ENCODE data around the gene CENPC. TPM values are rescaled to one million over a fixed set of nuclear protein-coding genes. Genes with fewer than 3 reads are reported as not detected.

Gene CENPC
- total and polyA plus RNA-seq, 12 donors: 2.3 to 12.9 (median 10.6) TPM

DNA sequence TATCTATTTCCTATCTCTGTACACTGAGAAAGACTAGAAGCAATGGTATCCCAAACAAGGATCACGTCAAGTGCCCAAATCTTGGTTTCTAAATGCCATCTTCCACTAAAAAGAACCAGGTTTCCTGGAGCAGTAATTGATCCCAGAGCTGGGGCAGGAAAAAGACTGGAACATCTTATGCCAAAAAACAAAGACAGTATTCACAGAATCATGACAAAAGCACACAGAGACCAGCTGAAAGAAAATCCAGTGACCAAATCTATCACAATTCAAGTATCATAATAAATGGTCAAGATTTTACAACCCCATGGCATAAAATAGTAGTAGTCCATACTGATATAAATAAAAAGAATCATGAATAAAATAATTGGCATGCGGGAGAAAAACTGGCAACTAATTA, 44.9 kb downstream of the CENPC start:
- 95% methylated on average over 2 of the region's 2 CpGs for WGBS, 2 donors
- ATAC-seq (no peak), DNase-seq (no peak)
- Histone ChIP-seq H3K27me3 (no peaks in the 10 kb centered on the region), H3K27ac (no peak overlapping the region), H3K4me3 (no peak overlapping the region), H3K4me1 (no peaks in the 10 kb centered on the region), H3K9me3 (no peaks in the 10 kb centered on the region), H3K36me3 (peaks cover 0 to 92% (median 7%) of the 10 kb centered on the region in 9 donors)
- intact Hi-C loops (cut with DNase I): no loop called here
- TF ChIP-seq, protein P1, sequence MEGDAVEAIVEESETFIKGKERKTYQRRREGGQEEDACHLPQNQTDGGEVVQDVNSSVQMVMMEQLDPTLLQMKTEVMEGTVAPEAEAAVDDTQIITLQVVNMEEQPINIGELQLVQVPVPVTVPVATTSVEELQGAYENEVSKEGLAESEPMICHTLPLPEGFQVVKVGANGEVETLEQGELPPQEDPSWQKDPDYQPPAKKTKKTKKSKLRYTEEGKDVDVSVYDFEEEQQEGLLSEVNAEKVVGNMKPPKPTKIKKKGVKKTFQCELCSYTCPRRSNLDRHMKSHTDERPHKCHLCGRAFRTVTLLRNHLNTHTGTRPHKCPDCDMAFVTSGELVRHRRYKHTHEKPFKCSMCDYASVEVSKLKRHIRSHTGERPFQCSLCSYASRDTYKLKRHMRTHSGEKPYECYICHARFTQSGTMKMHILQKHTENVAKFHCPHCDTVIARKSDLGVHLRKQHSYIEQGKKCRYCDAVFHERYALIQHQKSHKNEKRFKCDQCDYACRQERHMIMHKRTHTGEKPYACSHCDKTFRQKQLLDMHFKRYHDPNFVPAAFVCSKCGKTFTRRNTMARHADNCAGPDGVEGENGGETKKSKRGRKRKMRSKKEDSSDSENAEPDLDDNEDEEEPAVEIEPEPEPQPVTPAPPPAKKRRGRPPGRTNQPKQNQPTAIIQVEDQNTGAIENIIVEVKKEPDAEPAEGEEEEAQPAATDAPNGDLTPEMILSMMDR (IDR thresholded peaks at IDR 0.05): no peak

DNA sequence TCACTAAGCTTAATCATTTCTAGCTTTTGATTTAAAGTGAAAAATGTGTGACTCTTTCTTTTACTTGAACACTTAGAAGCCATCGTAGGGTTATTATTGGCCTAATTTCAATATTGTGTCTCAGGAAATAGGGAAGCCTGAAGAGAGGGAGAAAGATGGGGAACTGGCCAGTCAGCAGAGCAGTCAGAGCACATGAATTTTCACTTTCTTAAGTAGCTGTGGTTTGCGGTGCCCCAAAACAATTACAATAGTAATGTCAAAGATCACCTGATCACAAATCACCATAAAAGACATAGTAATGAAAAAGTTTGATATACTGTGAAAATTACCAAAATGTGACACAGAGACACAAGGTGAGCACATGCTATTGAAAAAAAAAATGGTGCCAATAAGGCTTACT, 45.5 kb downstream of the CENPC start:
- H3K27me3 ChIP-seq: no peaks in the 10 kb centered on the region
- DNase-seq (no peak), ATAC-seq (no peak)
- TF ChIP-seq, protein P1 (IDR thresholded peaks at IDR 0.05): no peak
- no peaks in the 10 kb centered on the region for H3K9me3 ChIP-seq
- peaks cover 0 to 92% (median 7%) of the 10 kb centered on the region in 9 donors for H3K36me3 ChIP-seq
- H3K27ac ChIP-seq: no peak overlapping the region
- H3K4me1 ChIP-seq: no peaks in the 10 kb centered on the region
- intact Hi-C loops (cut with DNase I): no loop called here
- 82 to 87% methylated on average over 2 of the region's 2 CpGs for WGBS, 2 donors
- H3K4me3 ChIP-seq: no peak overlapping the region

DNA sequence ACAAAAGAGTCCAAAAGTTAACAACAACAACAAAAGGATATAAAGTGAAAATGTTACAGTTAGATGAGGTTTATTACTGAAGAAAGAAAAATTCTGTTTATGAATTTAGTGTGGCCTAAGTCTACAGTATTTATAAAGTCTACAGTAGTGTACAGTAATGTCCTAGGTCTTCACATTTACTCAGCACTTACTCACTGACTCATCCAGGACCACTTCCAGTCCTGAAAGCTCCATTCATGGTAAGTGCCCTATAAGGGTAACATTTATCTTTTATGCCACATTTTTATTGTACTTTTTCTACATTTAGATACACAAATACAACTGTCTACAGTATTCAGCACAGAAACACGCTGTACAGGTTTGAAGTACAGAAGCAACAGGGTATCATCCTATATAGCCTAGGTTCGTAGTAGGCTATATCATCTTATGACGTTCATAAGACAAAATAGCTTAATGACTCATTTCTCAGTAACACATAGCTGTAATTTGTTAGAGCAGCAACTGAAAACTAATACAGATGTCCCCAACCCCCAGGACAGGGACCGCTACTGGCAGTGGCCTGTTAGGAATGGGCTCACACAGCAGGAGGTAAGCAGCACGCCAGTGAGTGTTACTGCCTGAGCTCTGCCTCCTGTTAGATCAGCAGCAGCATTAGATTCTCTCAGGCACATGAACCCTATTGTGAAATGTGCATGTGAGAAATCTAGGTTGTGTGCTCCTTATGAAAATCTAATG, 61.3 kb downstream of the CENPC start:
- H3K9me3 ChIP-seq: peaks cover 0 to 35% (median 0%) of the 10 kb centered on the region in 11 donors
- ATAC-seq (no peak), DNase-seq (no peak)
- H3K4me3 ChIP-seq: no peak overlapping the region
- 94% methylated on average over 5 of the region's 5 CpGs for whole genome bisulfite sequencing, 2 donors
- peaks cover 0 to 97% (median 15%) of the 10 kb centered on the region in 9 donors for H3K36me3 ChIP-seq
- intact Hi-C loops (cut with DNase I): no loop called here
- H3K27ac ChIP-seq: no peak overlapping the region
- H3K27me3 ChIP-seq: no peaks in the 10 kb centered on the region
- H3K4me1 ChIP-seq: no peaks in the 10 kb centered on the region
- TF ChIP-seq, protein P1 (IDR thresholded peaks at IDR 0.05): no peak

DNA sequence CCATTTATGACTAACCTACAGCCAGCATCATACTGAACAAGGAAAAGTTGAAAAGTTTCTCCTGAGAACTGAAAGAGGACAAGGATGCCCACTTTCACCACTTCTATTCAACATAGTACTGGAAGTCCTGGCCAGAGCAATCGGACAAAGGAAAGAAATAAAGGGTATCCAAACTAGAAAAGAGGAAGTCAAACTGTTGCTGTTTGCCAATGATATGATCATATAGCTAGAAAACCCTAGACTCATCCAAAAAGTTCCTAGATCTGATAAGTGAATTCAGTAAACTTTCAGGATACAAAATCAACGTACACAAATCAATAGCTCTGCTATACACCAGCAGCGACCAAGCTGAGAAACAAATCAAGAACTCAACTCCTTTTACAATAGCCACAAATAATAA, 64.5 kb downstream of the CENPC start:
- DNase-seq (no peak), ATAC-seq (no peak)
- no peak overlapping the region for H3K27ac ChIP-seq
- peaks cover 0 to 53% (median 8%) of the 10 kb centered on the region in 11 donors for H3K9me3 ChIP-seq
- WGBS, 2 donors: 95 to 97% methylated on average over 3 of the region's 3 CpGs
- no peaks in the 10 kb centered on the region for H3K27me3 ChIP-seq
- intact Hi-C loops (cut with DNase I): no loop called here
- TF ChIP-seq, protein P1 (IDR thresholded peaks at IDR 0.05): no peak
- H3K4me1 ChIP-seq: peaks cover 0 to 2% (median 0%) of the 10 kb centered on the region in 9 donors
- peaks cover 0 to 97% (median 28%) of the 10 kb centered on the region in 9 donors for H3K36me3 ChIP-seq
- no peak overlapping the region for H3K4me3 ChIP-seq

All from heart right ventricle (tissue), 16 donors.